ENCODE measurements around the gene PLAAT5.

GRCh38 chr11:63427971-63428508 lies 62.9 kb downstream of the PLAAT5 start:
- TF ChIP-seq CTCF (conservative IDR thresholded peaks at IDR 0.05): no peak
- no peak for TF ChIP-seq EZH2 (IDR thresholded peaks at IDR 0.05; ENCODE audit: low read depth)

Data from PC-9 (cell line).